Pancreas (tissue), 10 donors: Measurements from ENCODE around the gene RPL28. TPM values are rescaled to one million over a fixed set of nuclear protein-coding genes. Genes with fewer than 3 reads are reported as not detected.

Experiments used
- ATAC-seq, 4 donors: fragments of 200-7000 bp; cut with Tn5 transposase; one replicate each; pipeline versions ENCODE4 v1.8.0 to v1.9.1; 2020; ENCODE audit warnings: mild to moderate bottlenecking in 4 of 4, moderate library complexity in 4 of 4
- DNase-seq, 6 donors: peaks; one replicate each; pipeline ENCODE4 v3.0.0-alpha.2; 2020
- FAIRE-seq: peaks from 2 replicates; lab custom pipeline; 2012; peaks lifted over from hg19 to GRCh38; lab: Jason Lieb, UNC
- H3K27ac ChIP-seq, 4 donors: fragments of 200-600 bp; sonication (generic); 1 replicate in 3 of 4; 2 replicates in 1 of 4; pipeline versions ENCODE4 v1.5.0 to v1.8.0; 2020
- H3K27me3 ChIP-seq, 4 donors: fragments of 200-600 bp; one replicate each; pipeline ENCODE4 v1.8.0; 2021
- H3K36me3 ChIP-seq, 3 donors: fragments of 200-600 bp; sonication (generic) in 1 of 3; one replicate each; pipeline versions ENCODE4 v1.5.0 to v1.8.0; 2020 to 2021
- H3K4me1 ChIP-seq, 3 donors: fragments of 200-600 bp; one replicate each; pipeline ENCODE4 v1.8.0; 2021
- H3K4me3 ChIP-seq, 4 donors: fragments of 200-600 bp; sonication (generic) in 2 of 4; one replicate each; pipeline versions ENCODE4 v1.5.0 to v1.8.0; 2020 to 2021
- H3K9me3 ChIP-seq, 4 donors: fragments of 200-600 bp; one replicate each; pipeline ENCODE4 v1.8.0; 2021
- CTCF ChIP-seq, 4 donors: fragments of 200-600 bp; sonication (generic) in 3 of 4; IDR thresholded peaks; one replicate each; pipeline versions ENCODE4 v1.5.0 to v1.8.0; 2021; ENCODE audit warnings: antibody characterized with exemption in 4 of 4
- WGBS, 2 donors: extraction: QIAGEN DNeasy Blood & Tissue Kit; methylation state at CpG; one replicate each; pipeline ENCODE4 v1.1.7; 2013; 5-methylcytosine and 5-hydroxymethylcytosine counted together
- intact Hi-C, 3 donors: fragments of 100-400 bp; cut with DNase I; formaldehyde crosslinking; loops; one replicate each; pipeline versions ENCODE4 v1.11.1 to v1.14.2; 2022
- polyA plus RNA-seq, 2 donors: library from polyadenylated mRNA; stranded (reverse); fragments of 200-250 nt; gene quantifications; one replicate each; pipeline ENCODE4 v1.2.3, GENCODE V29; 2013
- total RNA-seq, 6 donors: library from RNA; stranded (reverse); fragmentation: NEBNext Ultra II Directional in 4 of 6; extraction: Animal tissue kit (Norgen Biotek cat#: 25700) in 4 of 6; gene quantifications; one replicate each; pipeline versions ENCODE4 v1.2.1 to v1.2.4, GENCODE V29; 2021 to 2023
- donor health status: healthy with polysubstance abuse.
- donor health status: DM: no; HTN: no; CAD: no; lungs with moderate emphysema.
- donor health status: DM: no; HTN: no; CAD: no.
- donor health status: control.
- donor health status: control.
- donor health status: Bipolar disorder and iron deficiency.
- donor health status: DM: yes; HTN: yes; CAD: no.
- donor health status: DM: no; HTN: no; CAD: no.
- donor health status: DM: no; HTN: no; CAD: no.
- donor health status: DM: yes; HTN: yes; CAD: no.

RPL28 gene
- total and polyA plus RNA-seq, 8 donors = 420 to 1,198 (median 819) TPM

- Histone ChIP-seq H3K4me1 (no peaks in the 10 kb centered on the region), H3K27ac (no peak overlapping the region), H3K4me3 (no peak overlapping the region), H3K9me3 (no peaks in the 10 kb centered on the region), H3K36me3 (no peaks in the 10 kb centered on the region), H3K27me3 (peaks cover 0 to 8% (median 3%) of the 10 kb centered on the region in 4 donors)
- FAIRE-seq = no peak
- no peak for TF ChIP-seq CTCF (IDR thresholded peaks at IDR 0.05)
- no peak for ATAC-seq
- no peak for DNase-seq
- WGBS, 2 donors = 76 to 83% methylated on average over 4 of the region's 4 CpGs
- intact Hi-C loops = no loop called here
Measured at GRCh38 chr19:55435020-55435419, 49.3 kb downstream of the RPL28 start.

- FAIRE-seq (no peak), ATAC-seq (no peak), DNase-seq (no peak)
- Histone ChIP-seq H3K4me3 (no peak overlapping the region), H3K4me1 (no peaks in the 10 kb centered on the region), H3K36me3 (no peaks in the 10 kb centered on the region), H3K27me3 (peaks cover 0 to 18% (median 7%) of the 10 kb centered on the region in 4 donors), H3K27ac (no peak overlapping the region), H3K9me3 (no peaks in the 10 kb centered on the region)
- no peak for TF ChIP-seq CTCF (IDR thresholded peaks at IDR 0.05)
- 34 to 37% methylated on average over 8 of the region's 8 CpGs for WGBS, 2 donors
- intact Hi-C loops = no loop called here
Measured at GRCh38 chr19:55436847-55437246, 51.1 kb downstream of the RPL28 start.

GRCh38 chr19:55437410-55437809 lies 51.7 kb downstream of the RPL28 start:
- WGBS, 2 donors = 5 to 6% methylated on average over 17 of the region's 17 CpGs
- peak; percentile 78 to 98 (median 87) for ATAC-seq
- Histone ChIP-seq H3K27ac (no peak overlapping the region), H3K36me3 (no peaks in the 10 kb centered on the region), H3K4me3 (no peak overlapping the region), H3K27me3 (peaks cover 0 to 17% (median 4%) of the 10 kb centered on the region in 4 donors), H3K9me3 (no peaks in the 10 kb centered on the region), H3K4me1 (no peaks in the 10 kb centered on the region)
- intact Hi-C loops = no loop called here
- peak in 5 of 6 donors; percentile 31 to 79 (median 69) for DNase-seq
- no peak for TF ChIP-seq CTCF (IDR thresholded peaks at IDR 0.05)
- no peak for FAIRE-seq

- H3K27me3 ChIP-seq = peaks cover 0 to 18% (median 3%) of the 10 kb centered on the region in 4 donors
- no peak overlapping the region for H3K4me3 ChIP-seq
- FAIRE-seq (no peak), DNase-seq (no peak), ATAC-seq (no peak)
- 60 to 78% methylated on average over 5 of the region's 5 CpGs for WGBS, 2 donors
- no peaks in the 10 kb centered on the region for H3K9me3 ChIP-seq
- intact Hi-C loops = no loop called here
- H3K36me3 ChIP-seq = no peaks in the 10 kb centered on the region
- H3K27ac ChIP-seq = no peak overlapping the region
- TF ChIP-seq CTCF (IDR thresholded peaks at IDR 0.05) = no peak
- H3K4me1 ChIP-seq = no peaks in the 10 kb centered on the region
Measured at GRCh38 chr19:55439052-55439451, 53.3 kb downstream of the RPL28 start.

- no peak for FAIRE-seq
- peak in 1 of 6 donors; percentile 46 for DNase-seq
- H3K27ac ChIP-seq = no peak overlapping the region
- peaks cover 0 to 26% (median 5%) of the 10 kb centered on the region in 4 donors for H3K27me3 ChIP-seq
- no peak overlapping the region for H3K4me3 ChIP-seq
- 6% methylated on average over 38 to 39 of the region's 39 CpGs for WGBS, 2 donors
- H3K4me1 ChIP-seq = no peaks in the 10 kb centered on the region
- intact Hi-C loops = no loop called here
- H3K9me3 ChIP-seq = no peaks in the 10 kb centered on the region
- ATAC-seq = no peak
- H3K36me3 ChIP-seq = no peaks in the 10 kb centered on the region
- TF ChIP-seq CTCF (IDR thresholded peaks at IDR 0.05) = no peak
Measured at GRCh38 chr19:55440411-55441105, 54.8 kb downstream of the RPL28 start.
